HepG2 (cell line): ENCODE results near the gene HES3.

Experiments used
- CTCF ChIP-seq: sonication (generic); formaldehyde crosslinking; IDR thresholded peaks from 2 replicates; pipeline ENCODE4 v1.5.0; 2020; ENCODE audit warnings: mild to moderate bottlenecking, missing genetic modification reagents, moderate library complexity
- NR0B2 ChIP-seq: sonication (generic); formaldehyde crosslinking; IDR thresholded peaks from 2 replicates; pipeline ENCODE4 v1.4.0; 2020; ENCODE audit warnings: mild to moderate bottlenecking, missing genetic modification reagents
- POLR2A ChIP-seq, 2 experiments: IDR thresholded peaks; 2 replicates each; pipeline ENCODE4 v1.6.1; 2011; ENCODE audit warnings: low read depth in 2 of 2, low read length in 2 of 2, mild to moderate bottlenecking in 1 of 2, moderate library complexity in 1 of 2; ENCODE audit not compliant: insufficient read depth in 1 of 2
- RNF219 ChIP-seq: sonication (generic); formaldehyde crosslinking; IDR thresholded peaks from 2 replicates; pipeline ENCODE4 v1.5.0; 2020; ENCODE audit warnings: mild to moderate bottlenecking, missing genetic modification reagents
- SRSF4 ChIP-seq: fragments of 200-400 bp; formaldehyde crosslinking; IDR thresholded peaks from one replicate; pipeline ENCODE4 v1.6.1; 2018; ENCODE audit warnings: mild to moderate bottlenecking, low read depth, low read length, moderate library complexity; ENCODE audit not compliant: poor library complexity, severe bottlenecking
- SSRP1 ChIP-seq: IDR thresholded peaks from 2 replicates; pipeline ENCODE4 v1.6.1; 2016; ENCODE audit warnings: control low read depth
- YY1 ChIP-seq: IDR thresholded peaks from 2 replicates; pipeline ENCODE4 v1.6.1; 2011; ENCODE audit warnings: low read length, low read depth, moderate library complexity, mild to moderate bottlenecking; ENCODE audit not compliant: insufficient read depth, insufficient replicate concordance
- ZBED4 ChIP-seq: sonication (generic); formaldehyde crosslinking; IDR thresholded peaks from 2 replicates; pipeline ENCODE4 v1.4.0; 2020; ENCODE audit warnings: missing genetic modification reagents, borderline replicate concordance
- ZBTB43 ChIP-seq: sonication (generic); formaldehyde crosslinking; conservative IDR thresholded peaks from 2 replicates; pipeline ENCODE4 v1.4.0; 2020; ENCODE audit warnings: missing genetic modification reagents
- ZFP37 ChIP-seq: sonication (generic); formaldehyde crosslinking; IDR thresholded peaks from 2 replicates; pipeline ENCODE4 v1.4.0; 2020; ENCODE audit warnings: missing genetic modification reagents, borderline replicate concordance
- ZNF580 ChIP-seq: IDR thresholded peaks from 2 replicates; pipeline ENCODE4 v1.6.1; 2016; ENCODE audit warnings: low read depth, borderline replicate concordance

- TF ChIP-seq CTCF (CRISPR knock-in tag) (no peak), SSRP1 (CRISPR knock-in tag) (no peak), RNF219 (no peak), POLR2A (IDR thresholded peaks at IDR 0.05; ENCODE audit: insufficient read depth in 1 of 2, low read depth in 2 of 2, low read length in 2 of 2) (no peak), ZBTB43 (no peak), YY1 (no peak), ZNF580 (CRISPR knock-in tag) (no peak), NR0B2 (CRISPR knock-in tag) (no peak), ZBED4 (CRISPR knock-in tag) (no peak), SRSF4 (no peak), ZFP37 (CRISPR knock-in tag) (no peak)
Measured at GRCh38 chr1:6278263-6278662, 34.3 kb downstream of the HES3 start.
